ENCODE measurements around the gene MINDY4. TPM values are rescaled to one million over a fixed set of nuclear protein-coding genes. Genes with fewer than 3 reads are reported as not detected.

Gene MINDY4
- total and polyA plus RNA-seq, 2 of the 8 experiments (the other 6 are each of a cell fraction or from before 2014, with no cell fraction given): 1.3 to 3.6 TPM

GRCh38 chr7:30850426-30850825, 79.2 kb downstream of the MINDY4 start:
- Histone ChIP-seq H2BK12ac (ENCODE audit: low read depth, low read length) (no peak overlapping the region), H3K23me2 (ENCODE audit: low read depth, low read length) (no peaks in the 10 kb centered on the region), H2AK5ac (ENCODE audit: low read depth, low read length) (no peak overlapping the region), H3K23ac (ENCODE audit: insufficient read length) (no peak overlapping the region), H3K79me2 (ENCODE audit: control insufficient read depth in 1 of 2, insufficient read depth in 2 of 2, low read length in 2 of 2) (no peaks in the 10 kb centered on the region), H3K27ac (ENCODE audit: low read depth, low read length) (no peak overlapping the region), H2AFZ (ENCODE audit: low read length) (no peak overlapping the region), H3K4ac (replicated peaks; ENCODE audit: insufficient read length, low read depth, low read length) (no peak overlapping the region), H3K79me1 (ENCODE audit: low read depth, low read length) (no peaks in the 10 kb centered on the region), H2BK120ac (replicated peaks; ENCODE audit: low read depth, low read length) (no peak overlapping the region), H3K27me3 (replicated peaks in 1 of 4; ENCODE audit: control insufficient read depth in 3 of 4, extremely low read depth in 1 of 4, insufficient read depth in 3 of 4, low read length in 3 of 4) (no peaks in the 10 kb centered on the region), H4K5ac (ENCODE audit: insufficient read length, low read depth, low read length) (no peak overlapping the region), H3K4me1 (replicated peaks in 1 of 4; ENCODE audit: control insufficient read depth in 3 of 4, insufficient read depth in 4 of 4, low read length in 3 of 4) (peaks cover 0 to 5% (median under 1%) of the 10 kb centered on the region in 4 experiments; a peak in 2 of 7 replicates), H3K9me3 (ENCODE audit: insufficient read depth in 2 of 2, low read depth in 1 of 2, low read length in 1 of 2) (no peaks in the 10 kb centered on the region), H4K20me1 (replicated peaks in 1 of 2; ENCODE audit: control insufficient read depth in 1 of 2, insufficient read depth in 2 of 2, low read length in 2 of 2) (no peaks in the 10 kb centered on the region), H3K18ac (ENCODE audit: extremely low read depth, low read length) (no peak overlapping the region), H2BK20ac (ENCODE audit: low read length) (no peak overlapping the region), H3K4me2 (ENCODE audit: insufficient read depth in 1 of 2, low read depth in 2 of 2, low read length in 2 of 2) (no peak overlapping the region), H4K91ac (replicated peaks; ENCODE audit: insufficient read length, low read length) (no peak overlapping the region), H3K56ac (replicated peaks; ENCODE audit: insufficient read length, low read depth, low read length) (no peak overlapping the region), H3K36me3 (ENCODE audit: control insufficient read depth in 2 of 4, insufficient read depth in 4 of 4, low read length in 3 of 4) (no peaks in the 10 kb centered on the region), H2BK5ac (ENCODE audit: low read depth, low read length) (no peak overlapping the region), H3K14ac (ENCODE audit: insufficient read length) (no peak overlapping the region), H2BK15ac (ENCODE audit: low read length) (no peak overlapping the region), H3K9ac (replicated peaks in 1 of 4; ENCODE audit: extremely low read depth in 1 of 4, low read depth in 3 of 4, low read length in 3 of 4) (no peak overlapping the region), H4K8ac (ENCODE audit: extremely low read depth, insufficient read depth, low read length) (no peak overlapping the region), H3K4me3 (ENCODE audit: extremely low read depth in 1 of 4, insufficient read depth in 2 of 4, low read depth in 3 of 4, low read length in 4 of 4) (no peak overlapping the region)
- FAIRE-seq (no peak), DNase-seq (ENCODE audit: low read depth in 1 of 2, low spot score in 2 of 2) (no peak)
- ChIA-PET CTCF (ENCODE audit: partially characterized antibody) (interaction anchor here (0.9 to 2.0 kb wide), 4 partner anchors 11 to 139 kb away, joined by 3 to 5 read pairs (median 3); no protein-coding TSS in a partner anchor), POLR2A (ENCODE audit: partially characterized antibody) (interaction anchor here (2.3 kb wide), 1 partner anchor 11 kb away, joined by 6 read pairs; no protein-coding TSS in a partner anchor)
- WGBS, 2 experiments (ENCODE audit: extremely low coverage in 1 of 2, insufficient coverage in 1 of 2, insufficient read length in 1 of 2, insufficient replicate concordance in 2 of 2, low coverage in 1 of 2, low lambda C conversion rate in 2 of 2, missing lambda C conversion rate in 1 of 2): 94% methylated on average over 17 of the region's 17 CpGs; no CpG with 5 or more reads in 1 of the 2 experiments
- no peak for TF ChIP-seq KDM5A (IDR thresholded peaks at IDR 0.05; ENCODE audit: low read length)
- no peak for TF ChIP-seq ASH2L (IDR thresholded peaks at IDR 0.05; ENCODE audit: low read length)
- no peak for TF ChIP-seq FOSL1 (IDR thresholded peaks at IDR 0.05; ENCODE audit: insufficient read depth, low read depth, low read length)
- no peak for TF ChIP-seq RNF2 (IDR thresholded peaks at IDR 0.05; ENCODE audit: borderline replicate concordance, low read depth, low read length, missing control alignments, poor library complexity, severe bottlenecking)
- no peak for TF ChIP-seq NRF1 (IDR thresholded peaks at IDR 0.05; ENCODE audit: low read depth, low read length)
- no peak for TF ChIP-seq EGR1 (IDR thresholded peaks at IDR 0.05; ENCODE audit: borderline replicate concordance, low read depth, low read length)
- TF ChIP-seq CTBP2 (IDR thresholded peaks at IDR 0.05; ENCODE audit: borderline replicate concordance, insufficient read depth, insufficient read length, low read length): no peak
- no peak for TF ChIP-seq SRF (IDR thresholded peaks at IDR 0.05; ENCODE audit: low read depth, low read length)
- no peak for TF ChIP-seq ZNF274 (IDR thresholded peaks at IDR 0.05; ENCODE audit: borderline replicate concordance, extremely low read depth, low read length)
- no peak for TF ChIP-seq ATF2 (IDR thresholded peaks at IDR 0.05; ENCODE audit: low read length)
- no peak for TF ChIP-seq HDAC6 (IDR thresholded peaks at IDR 0.05; ENCODE audit: low read depth, low read length)
- TF ChIP-seq TAF7 (optimal IDR thresholded peaks at IDR 0.05; ENCODE audit: borderline replicate concordance, low read depth, low read length): no peak

Data from H1 (cell line).